H1 (cell line): ENCODE measurements around the gene HOXB3. TPM values are rescaled to one million over a fixed set of nuclear protein-coding genes. Genes with fewer than 3 reads are reported as not detected.

Experiments
- CTCF ChIA-PET: fragments of 300-600 bp; sonication (Branson Sonifier 250); formaldehyde crosslinking; loops from one replicate; lab custom pipeline; 2021; ENCODE audit not compliant: partially characterized antibody; lab: Charles Lee
- POLR2A ChIA-PET: fragments of 300-600 bp; sonication (Branson Sonifier 250); formaldehyde crosslinking; loops from one replicate; lab custom pipeline; 2021; ENCODE audit warnings: inconsistent platforms; ENCODE audit not compliant: partially characterized antibody; lab: Charles Lee
- DNase-seq, 2 experiments: peaks; one replicate each; pipeline versions ENCODE4 v3.0.0 to v3.0.0-alpha.2; 2010 to 2022; ENCODE audit warnings: low spot score in 2 of 2, low read depth in 1 of 2, mixed read lengths in 1 of 2
- FAIRE-seq: peaks from 2 replicates; lab custom pipeline; 2011; peaks lifted over from hg19 to GRCh38; lab: Jason Lieb, UNC
- H2AFZ ChIP-seq: 2 replicates; pipeline ENCODE4 v1.8.1; 2012; ENCODE audit warnings: low read length, inconsistent platforms
- H2AK5ac ChIP-seq: 2 replicates; pipeline ENCODE4 v1.6.1; 2013; ENCODE audit warnings: low read depth, low read length
- H2BK120ac ChIP-seq: replicated peaks from 2 replicates; pipeline ENCODE3; 2013; ENCODE audit warnings: low read depth, low read length, inconsistent platforms
- H2BK12ac ChIP-seq: 2 replicates; pipeline ENCODE4 v1.6.1; 2013; ENCODE audit warnings: low read depth, low read length
- H2BK15ac ChIP-seq: 2 replicates; pipeline ENCODE4 v1.6.1; 2013; ENCODE audit warnings: low read length
- H2BK20ac ChIP-seq: 2 replicates; pipeline ENCODE4 v1.6.1; 2013; ENCODE audit warnings: low read length
- H2BK5ac ChIP-seq: 2 replicates; pipeline ENCODE4 v1.6.1; 2013; ENCODE audit warnings: low read depth, low read length
- H3K14ac ChIP-seq: 2 replicates; pipeline ENCODE4 v1.6.1; 2013; ENCODE audit warnings: inconsistent platforms; ENCODE audit not compliant: insufficient read length
- H3K18ac ChIP-seq: 2 replicates; pipeline ENCODE4 v1.6.1; 2013; ENCODE audit warnings: low read length; ENCODE audit errors: extremely low read depth
- H3K23ac ChIP-seq: 2 replicates; pipeline ENCODE4 v1.6.1; 2013; ENCODE audit warnings: inconsistent platforms; ENCODE audit not compliant: insufficient read length
- H3K23me2 ChIP-seq: 2 replicates; pipeline ENCODE4 v1.6.1; 2013; ENCODE audit warnings: low read depth, low read length
- H3K27ac ChIP-seq: 2 replicates; pipeline ENCODE4 v1.6.1; 2011; ENCODE audit warnings: low read depth, low read length, inconsistent platforms
- H3K27me3 ChIP-seq, 4 experiments: replicated peaks in 1 of 4; 1 replicate in 1 of 4; 2 replicates in 3 of 4; pipeline versions ENCODE4 v1.6.1 to v1.8.1; 2011 to 2013; ENCODE audit warnings: low read length in 3 of 4, mild to moderate bottlenecking in 3 of 4, inconsistent platforms in 2 of 4, mixed read lengths in 2 of 4, moderate library complexity in 1 of 4; ENCODE audit not compliant: control insufficient read depth in 3 of 4, insufficient read depth in 3 of 4; ENCODE audit errors: extremely low read depth in 1 of 4
- H3K36me3 ChIP-seq, 4 experiments: 2 replicates each; pipeline versions ENCODE4 v1.6.1 to v1.8.1; 2011 to 2013; ENCODE audit warnings: mild to moderate bottlenecking in 4 of 4, low read length in 3 of 4, moderate library complexity in 2 of 4, control low read depth in 1 of 4, inconsistent platforms in 1 of 4; ENCODE audit not compliant: insufficient read depth in 4 of 4, control insufficient read depth in 2 of 4
- H3K4ac ChIP-seq: replicated peaks from 2 replicates; pipeline ENCODE3; 2013; ENCODE audit warnings: low read length, low read depth, mixed read lengths, inconsistent platforms; ENCODE audit not compliant: insufficient read length
- H3K4me1 ChIP-seq, 4 experiments: replicated peaks in 1 of 4; 1 replicate in 1 of 4; 2 replicates in 3 of 4; pipeline versions ENCODE4 v1.6.1 to v1.8.1; 2011 to 2013; ENCODE audit warnings: low read length in 3 of 4, inconsistent platforms in 2 of 4, mixed read lengths in 1 of 4; ENCODE audit not compliant: insufficient read depth in 4 of 4, control insufficient read depth in 3 of 4
- H3K4me2 ChIP-seq, 2 experiments: 2 replicates each; pipeline versions ENCODE4 v1.6.1 to v1.8.1; 2011 to 2013; ENCODE audit warnings: low read depth in 2 of 2, low read length in 2 of 2, control low read depth in 1 of 2, inconsistent platforms in 1 of 2, mild to moderate bottlenecking in 1 of 2; ENCODE audit not compliant: insufficient read depth in 1 of 2
- H3K4me3 ChIP-seq, 4 experiments: fragments of 200-600, 300-600 bp in 1 of 4; sonication (generic), shearing (Covaris generic), sonication (Bioruptor Twin) in 1 of 4; 2 replicates each; pipeline versions ENCODE4 v1.5.1 to v1.8.1; 2011 to 2016; ENCODE audit warnings: low read length in 4 of 4, low read depth in 3 of 4, control low read depth in 2 of 4, inconsistent platforms in 2 of 4, mild to moderate bottlenecking in 2 of 4, mixed read lengths in 1 of 4, moderate library complexity in 1 of 4; ENCODE audit not compliant: insufficient read depth in 2 of 4; ENCODE audit errors: extremely low read depth in 1 of 4
- H3K56ac ChIP-seq: replicated peaks from 2 replicates; pipeline ENCODE3; 2013; ENCODE audit warnings: low read depth, mild to moderate bottlenecking, mixed read lengths, low read length, inconsistent platforms; ENCODE audit not compliant: insufficient read length
- H3K79me1 ChIP-seq: 2 replicates; pipeline ENCODE4 v1.6.1; 2013; ENCODE audit warnings: low read depth, low read length, control low read depth
- H3K79me2 ChIP-seq, 2 experiments: 2 replicates each; pipeline versions ENCODE4 v1.6.1 to v1.8.1; 2012 to 2013; ENCODE audit warnings: low read length in 2 of 2, mild to moderate bottlenecking in 2 of 2, inconsistent platforms in 1 of 2; ENCODE audit not compliant: insufficient read depth in 2 of 2, control insufficient read depth in 1 of 2
- H3K9ac ChIP-seq, 4 experiments: replicated peaks in 1 of 4; 1 replicate in 1 of 4; 2 replicates in 3 of 4; pipeline versions ENCODE4 v1.6.1 to v1.8.1; 2011 to 2013; ENCODE audit warnings: low read depth in 3 of 4, low read length in 3 of 4, control low read depth in 2 of 4, mild to moderate bottlenecking in 2 of 4, moderate library complexity in 2 of 4, inconsistent platforms in 1 of 4; ENCODE audit errors: extremely low read depth in 1 of 4
- H3K9me3 ChIP-seq, 2 experiments: 2 replicates each; pipeline versions ENCODE4 v1.6.1 to v1.8.1; 2012 to 2013; ENCODE audit warnings: mild to moderate bottlenecking in 2 of 2, moderate library complexity in 2 of 2, control low read depth in 1 of 2, inconsistent platforms in 1 of 2, low read depth in 1 of 2, low read length in 1 of 2, mixed read lengths in 1 of 2; ENCODE audit not compliant: insufficient read depth in 2 of 2
- H4K20me1 ChIP-seq, 2 experiments: replicated peaks in 1 of 2; 2 replicates each; pipeline versions ENCODE3 to v1.8.1; 2011 to 2013; ENCODE audit warnings: inconsistent platforms in 2 of 2, low read length in 2 of 2, mild to moderate bottlenecking in 1 of 2; ENCODE audit not compliant: insufficient read depth in 2 of 2, control insufficient read depth in 1 of 2
- H4K5ac ChIP-seq: 2 replicates; pipeline ENCODE4 v1.6.1; 2013; ENCODE audit warnings: low read length, low read depth, mixed read lengths, inconsistent platforms; ENCODE audit not compliant: insufficient read length
- H4K8ac ChIP-seq: 2 replicates; pipeline ENCODE4 v1.8.0; 2013; ENCODE audit warnings: mild to moderate bottlenecking, moderate library complexity, low read length, inconsistent platforms; ENCODE audit not compliant: insufficient read depth; ENCODE audit errors: extremely low read depth
- H4K91ac ChIP-seq: replicated peaks from 2 replicates; pipeline ENCODE3; 2013; ENCODE audit warnings: low read length, mixed read lengths, inconsistent platforms; ENCODE audit not compliant: insufficient read length
- ASH2L ChIP-seq: fragments of 200-600, 300-600 bp; sonication (generic); IDR thresholded peaks from one replicate; pipeline ENCODE4 v1.7.1; 2017; ENCODE audit warnings: low read length
- CREB1 ChIP-seq: IDR thresholded peaks from 2 replicates; pipeline ENCODE4 v1.6.1; 2012; ENCODE audit warnings: inconsistent platforms
- CTBP2 ChIP-seq: IDR thresholded peaks from 2 replicates; pipeline ENCODE4 v1.7.0; 2011; ENCODE audit warnings: borderline replicate concordance, mild to moderate bottlenecking, moderate library complexity, mixed read lengths, low read length; ENCODE audit not compliant: insufficient read depth, insufficient read length
- PHF8 ChIP-seq: fragments of 200-600 bp; sonication (generic); conservative IDR thresholded peaks from 2 replicates; pipeline ENCODE4 v1.7.1; 2012; ENCODE audit warnings: low read depth, mild to moderate bottlenecking, inconsistent platforms, low read length, moderate library complexity
- POLR2AphosphoS5 ChIP-seq: IDR thresholded peaks from 2 replicates; pipeline ENCODE4 v1.6.1; 2011; ENCODE audit warnings: low read depth, low read length
- RAD21 ChIP-seq, 2 experiments: IDR thresholded peaks in 1 of 2; conservative IDR thresholded peaks in 1 of 2; 2 replicates each; pipeline ENCODE4 v1.6.1; 2011; ENCODE audit warnings: low read depth in 2 of 2, low read length in 2 of 2, improper control_type of control experiment in 1 of 2, inconsistent platforms in 1 of 2, mild to moderate bottlenecking in 1 of 2, moderate library complexity in 1 of 2
- SUZ12 ChIP-seq: fragments of 200-600 bp; sonication (generic); IDR thresholded peaks from 2 replicates; pipeline ENCODE4 v1.6.1; 2012; ENCODE audit warnings: mild to moderate bottlenecking, inconsistent platforms, low read length, moderate library complexity, mixed read lengths
- ZNF274 ChIP-seq: IDR thresholded peaks from 2 replicates; pipeline ENCODE4 v1.7.0; 2012; ENCODE audit warnings: low read length, borderline replicate concordance; ENCODE audit errors: extremely low read depth
- WGBS, 2 experiments: shearing (Covaris generic) in 1 of 2; methylation state at CpG; one replicate each; pipeline versions ENCODE4 v1.1.6 to v1.1.7; 2013 to 2015; ENCODE audit warnings: low lambda C conversion rate in 2 of 2, mixed read lengths in 2 of 2, inconsistent platforms in 1 of 2, low coverage in 1 of 2, missing lambda C conversion rate in 1 of 2; ENCODE audit not compliant: insufficient replicate concordance in 2 of 2, insufficient coverage in 1 of 2, insufficient read length in 1 of 2; ENCODE audit errors: extremely low coverage in 1 of 2, missing lambda C conversion rate in 1 of 2; 5-methylcytosine and 5-hydroxymethylcytosine counted together
- polyA plus RNA-seq, 7 experiments: library from polyadenylated mRNA; depleted of rRNA in 3 of 7; stranded (reverse) in 5 of 7; unstranded in 2 of 7; fragments of >200 nt in 5 of 7; fragments of 200-250 nt in 2 of 7; gene quantifications; 1 replicate in 5 of 7; 2 replicates in 1 of 7; 4 replicates in 1 of 7; pipeline versions ENCODE4 v1.2.1 to v1.2.3, GENCODE V29; 2011 to 2013; ENCODE audit warnings: missing spikeins in 2 of 7, mixed read lengths in 2 of 7
- total RNA-seq: library from RNA; stranded (reverse); fragmentation: NEBNext Ultra II Directional; extraction: Animal tissue kit (Norgen Biotek cat#: 25700); gene quantifications from 2 replicates; pipeline ENCODE4 v1.2.1, GENCODE V29; 2021

HOXB3 gene
- total and polyA plus RNA-seq, 2 of the 8 experiments (the other 6 are each of a cell fraction or from before 2014, with no cell fraction given): not detected

GRCh38 chr17:48571826-48572417 lies 18.1 kb downstream of the HOXB3 start:
- ChIA-PET POLR2A (no interaction called here), CTCF (interaction anchor here (0.9 to 1.0 kb wide), 2 partner anchors 41 to 43 kb away, joined by 3 read pairs; partner anchors contain the start of gene HOXB8)
- WGBS, 2 experiments: 10% methylated on average over 1 of the region's 1 CpG; no CpG with 5 or more reads in 1 of the 2 experiments
- H3K56ac ChIP-seq: no peak overlapping the region
- FAIRE-seq: no peak
- H2AFZ ChIP-seq: no peak overlapping the region
- peaks cover 14 to 41% of the 10 kb centered on the region in 2 experiments for H4K20me1 ChIP-seq
- H3K27ac ChIP-seq: no peak overlapping the region
- H2AK5ac ChIP-seq: no peak overlapping the region
- H2BK15ac ChIP-seq: no peak overlapping the region
- H3K36me3 ChIP-seq: no peaks in the 10 kb centered on the region; a peak in 1 of 8 replicates
- no peak overlapping the region for H3K4ac ChIP-seq
- H3K9me3 ChIP-seq: no peaks in the 10 kb centered on the region
- H3K79me2 ChIP-seq: no peaks in the 10 kb centered on the region
- no peak for DNase-seq
- no peak overlapping the region for H2BK5ac ChIP-seq
- H3K18ac ChIP-seq: no peak overlapping the region
- no peak overlapping the region for H2BK20ac ChIP-seq
- no peak overlapping the region for H3K4me2 ChIP-seq
- H3K27me3 ChIP-seq: peaks cover 99 to 100% (median 100%) of the 10 kb centered on the region in 4 experiments
- no peaks in the 10 kb centered on the region for H3K79me1 ChIP-seq
- H4K8ac ChIP-seq: no peak overlapping the region
- no peak overlapping the region for H3K23ac ChIP-seq
- H4K5ac ChIP-seq: no peak overlapping the region
- no peak overlapping the region for H3K14ac ChIP-seq
- H2BK120ac ChIP-seq: no peak overlapping the region
- no peak overlapping the region for H3K4me3 ChIP-seq
- no peak overlapping the region; the same call in 1 of the 2 replicates for H2BK12ac ChIP-seq
- H3K9ac ChIP-seq: no peak overlapping the region
- H3K23me2 ChIP-seq: no peaks in the 10 kb centered on the region
- H3K4me1 ChIP-seq: peaks cover 0 to 5% (median 3%) of the 10 kb centered on the region in 4 experiments; a peak in 4 of 7 replicates
- H4K91ac ChIP-seq: no peak overlapping the region
- TF ChIP-seq SUZ12 (no peak), RAD21 (IDR thresholded peaks at IDR 0.05 in 1 of 2, conservative IDR thresholded peaks at IDR 0.05 in 1 of 2; ENCODE audit: low read depth in 2 of 2, low read length in 2 of 2) (no peak), PHF8 (no peak), POLR2AphosphoS5 (no peak), ASH2L (no peak), CTBP2 (no peak), CREB1 (no peak), ZNF274 (no peak)
